Measurements from ENCODE around the gene PLTP.
A peak's percentile ranks its signal among the peaks of the same experiment; 100 is the strongest.
"Not testable (repeated sequence)": the region's sequence is repeated elsewhere in the genome, so short reads cannot be mapped to it uniquely, and the experiment has no call there.

PLTP gene

GRCh38 chr20:45919542-45920399 is 7.8 kb upstream of the PLTP start:
- peak; percentile 54 for DNase-seq

DNA sequence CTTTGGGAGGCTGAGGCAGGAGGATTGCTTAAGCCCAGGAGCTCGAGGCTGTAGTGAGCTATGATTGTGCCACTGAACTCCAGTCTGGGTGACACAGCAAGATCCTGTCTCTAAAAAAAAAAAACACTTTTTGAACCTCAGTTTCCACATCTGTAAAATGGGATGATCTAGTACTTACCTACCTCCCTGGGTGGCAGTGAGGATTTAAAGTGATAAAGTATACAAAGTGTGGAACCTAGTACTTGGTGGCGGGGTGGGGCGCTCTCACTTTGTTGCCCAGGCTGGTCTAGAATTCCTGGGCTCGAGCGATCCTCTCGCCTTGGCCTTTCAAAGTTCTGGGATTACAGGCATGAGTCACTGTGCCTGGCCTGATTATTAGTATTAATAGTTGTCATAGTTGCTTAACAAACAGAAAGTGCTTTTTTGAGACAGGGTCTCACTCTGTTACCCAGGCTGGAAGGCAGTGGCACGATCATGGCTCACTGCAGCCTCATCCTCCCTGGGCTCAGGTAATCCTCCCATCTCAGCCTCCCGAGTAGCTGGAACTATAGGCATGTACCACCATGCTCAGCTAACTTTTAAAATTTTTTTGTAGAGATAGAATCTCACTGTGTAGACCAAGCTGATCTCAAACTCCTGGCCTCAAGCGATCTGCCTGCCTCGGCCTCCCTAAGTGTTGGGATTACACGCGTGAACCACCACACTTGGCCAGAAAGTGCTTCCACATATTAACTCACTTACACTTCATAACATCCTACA is 7.0 kb upstream of the PLTP start:
- no peak for DNase-seq

GRCh38 chr20:45918182-45918737 is 6.3 kb upstream of the PLTP start:
- DNase-seq: no peak

DNA sequence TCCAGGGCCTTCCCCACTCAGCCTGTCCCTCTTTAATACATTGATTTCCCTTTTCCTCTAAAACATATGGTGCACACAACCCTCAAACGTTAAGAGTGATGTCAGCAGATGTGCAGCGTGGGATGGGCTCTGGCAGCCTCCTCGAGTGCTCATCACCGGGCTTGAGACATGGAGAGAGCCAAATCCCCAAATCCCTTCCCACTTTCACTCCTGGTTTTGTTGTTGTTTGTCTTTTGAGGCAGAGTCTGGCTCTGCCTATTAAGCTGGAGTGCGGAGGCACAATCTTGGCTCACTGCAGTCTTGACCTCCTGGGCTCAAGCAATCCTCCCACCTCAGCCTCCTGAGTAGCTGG is 5.8 kb upstream of the PLTP start:
- DNase-seq: no peak

GRCh38 chr20:45913116-45913515 is 1.2 kb upstream of the PLTP start:
- no peak for DNase-seq

DNA sequence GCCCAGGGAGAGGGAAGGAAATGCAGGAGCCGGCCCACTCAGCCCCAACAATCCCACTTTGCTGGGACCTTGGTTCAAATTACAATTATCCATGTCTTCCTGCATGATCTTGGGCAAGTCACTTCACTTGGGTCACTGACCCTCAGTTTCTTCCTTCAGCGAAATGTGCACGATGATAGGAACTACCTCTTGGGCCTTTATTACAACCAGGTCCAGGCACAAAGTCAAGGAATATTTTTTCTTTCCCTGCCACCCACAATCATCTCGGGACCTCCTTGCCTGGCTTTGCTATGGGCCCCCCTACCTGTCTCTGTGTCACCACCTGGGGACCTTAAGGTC is 358 bp upstream of the PLTP start:
- DNase-seq: no peak

GRCh38 chr20:45910670-45911485 is 1.1 kb downstream of the PLTP start:
- DNase-seq: peak; percentile 97

DNA sequence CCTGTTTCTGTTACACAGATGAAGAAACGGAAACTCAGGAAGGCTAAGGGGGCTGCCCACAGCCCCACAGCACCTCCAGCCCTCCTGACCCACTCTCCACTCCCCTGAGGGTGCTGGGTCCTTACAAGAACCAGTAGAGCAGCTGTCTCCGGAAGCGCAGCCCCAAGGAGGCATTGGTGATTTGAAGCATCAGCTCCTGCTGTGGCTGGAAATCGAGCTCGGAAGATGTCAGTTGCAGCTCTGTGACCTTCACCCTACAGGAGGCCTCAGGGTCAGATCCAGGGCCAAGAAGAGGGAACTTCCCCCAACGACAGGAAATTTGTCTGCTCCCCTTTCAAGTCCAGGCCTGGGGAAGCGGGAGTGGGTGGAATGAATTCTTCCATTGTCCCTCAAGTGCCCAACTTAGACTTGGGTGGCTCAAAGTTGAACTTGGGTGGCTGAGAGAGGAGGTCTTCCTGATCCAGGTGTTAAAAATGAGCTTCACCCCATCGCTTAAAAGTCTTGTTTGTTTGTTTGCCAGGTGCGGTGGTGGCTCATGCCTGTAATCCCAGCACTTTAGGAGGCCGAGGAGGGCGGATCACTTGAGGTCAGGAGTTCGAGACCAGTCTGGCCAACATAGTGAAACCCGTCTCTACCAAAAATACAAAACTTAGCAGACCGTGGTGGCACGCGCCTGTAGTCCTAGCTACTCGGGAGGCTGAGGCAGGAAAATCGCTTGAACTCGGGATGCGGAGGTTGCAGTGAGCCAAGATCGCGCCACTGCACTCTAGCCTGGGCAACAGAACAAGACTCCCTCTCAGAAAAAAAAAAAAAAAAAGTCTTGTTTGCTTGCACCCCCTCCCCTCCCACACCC is 1.9 kb downstream of the PLTP start:
- DNase-seq: no peak

DNA sequence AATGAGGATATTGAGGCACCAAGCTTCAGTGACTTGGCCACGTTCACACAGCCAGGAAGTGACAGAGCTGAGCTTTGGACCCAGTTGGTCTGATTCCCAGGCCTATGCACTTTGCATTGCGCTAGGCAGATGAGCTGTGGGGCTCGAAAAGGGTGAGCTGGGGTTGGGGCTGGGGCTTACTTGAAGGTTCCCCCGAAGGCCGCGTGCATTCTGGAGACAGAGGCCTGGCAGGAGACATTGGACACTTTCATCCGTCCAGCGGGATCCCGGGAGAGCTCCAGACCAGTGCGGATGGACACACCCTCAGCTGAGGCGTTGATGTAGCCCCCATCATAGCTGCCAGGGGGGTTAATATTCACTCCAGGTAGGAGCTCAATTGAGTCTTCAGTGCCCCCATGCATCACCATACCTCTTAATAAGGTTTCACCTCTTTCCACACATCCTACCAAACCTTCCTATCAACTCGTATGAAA is 2.6 kb downstream of the PLTP start:
- DNase-seq: no peak

DNA sequence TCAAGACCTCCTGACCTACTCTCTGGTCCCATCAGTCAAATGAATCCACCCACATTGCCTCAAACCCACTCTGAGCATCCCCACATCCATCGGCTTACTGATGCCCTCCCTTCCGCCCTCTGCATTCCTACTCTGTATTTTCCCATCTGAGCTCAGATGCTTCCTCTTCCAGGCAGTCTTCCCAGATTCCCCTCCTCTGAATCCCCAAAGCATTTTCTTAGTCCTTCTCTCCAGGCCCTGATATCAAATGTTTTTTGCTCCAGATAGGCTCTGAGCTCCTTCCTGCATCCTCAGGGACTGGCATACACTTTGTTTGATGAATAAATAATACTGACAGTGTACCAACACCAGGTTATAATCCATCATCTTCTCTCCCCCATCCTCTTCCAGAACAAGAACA is 3.9 kb downstream of the PLTP start:
- DNase-seq: no peak

DNA sequence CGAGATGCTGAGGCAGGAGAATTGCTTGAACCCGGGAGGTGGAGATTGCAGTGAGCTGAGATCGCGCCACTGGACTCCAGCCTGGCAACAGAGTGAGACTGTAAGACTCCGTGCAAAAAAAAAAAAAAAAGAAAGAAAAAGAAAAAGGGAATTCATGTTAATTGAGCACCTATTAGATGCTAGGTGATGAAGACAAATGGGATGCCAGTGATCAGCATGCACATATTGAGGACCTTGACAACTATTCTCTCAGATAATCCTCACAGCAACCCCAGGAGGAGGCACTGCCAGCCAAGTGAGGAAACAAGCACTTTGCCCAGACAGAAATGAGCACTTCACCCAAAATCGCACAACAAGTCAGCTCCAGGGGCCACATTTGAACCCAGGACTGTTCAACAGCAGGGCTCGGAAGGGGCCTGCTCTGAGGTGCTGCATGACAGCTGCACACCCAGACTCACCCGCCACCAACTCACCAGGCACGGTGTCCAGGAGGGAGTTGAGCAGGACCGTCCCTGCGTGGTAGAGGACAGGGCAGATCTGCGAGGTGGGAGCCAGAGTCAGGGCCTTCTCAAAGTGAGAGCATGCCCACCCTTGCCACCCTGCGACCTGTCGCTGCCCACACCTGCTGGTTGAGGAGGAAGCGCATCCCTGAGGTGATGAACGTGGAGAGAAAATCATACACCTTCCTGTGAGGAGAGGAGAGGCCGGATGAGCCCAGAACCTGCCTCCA is 4.6 kb downstream of the PLTP start:
- DNase-seq: no peak

DNA sequence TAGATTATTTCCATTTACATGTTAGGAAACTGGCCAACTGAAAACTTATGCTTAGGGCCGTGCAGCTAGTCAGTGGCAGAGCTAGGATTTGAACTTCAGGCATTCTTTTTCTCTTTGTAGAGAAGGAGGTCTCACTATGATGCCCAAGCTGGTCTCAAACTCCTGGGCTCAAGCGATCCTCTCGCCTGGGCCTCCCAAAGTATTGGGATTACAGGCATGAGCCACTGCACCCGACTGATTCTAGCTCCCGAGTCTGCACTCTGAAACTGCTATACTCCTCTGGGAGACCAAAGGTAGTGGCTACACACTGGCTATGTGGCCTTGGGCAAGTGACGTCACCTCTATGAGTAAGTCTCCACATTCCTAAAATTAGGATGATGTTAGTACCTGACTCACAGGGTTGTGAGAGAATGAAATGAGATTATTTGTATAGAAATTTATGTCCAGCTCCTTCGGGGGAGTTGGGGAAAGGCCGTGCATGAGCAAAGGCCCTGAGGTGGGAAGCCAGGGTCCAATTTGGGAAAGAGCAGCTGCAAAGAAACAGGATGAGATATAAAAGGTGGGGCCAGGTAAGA is 6.4 kb downstream of the PLTP start:
- no peak for DNase-seq

DNA sequence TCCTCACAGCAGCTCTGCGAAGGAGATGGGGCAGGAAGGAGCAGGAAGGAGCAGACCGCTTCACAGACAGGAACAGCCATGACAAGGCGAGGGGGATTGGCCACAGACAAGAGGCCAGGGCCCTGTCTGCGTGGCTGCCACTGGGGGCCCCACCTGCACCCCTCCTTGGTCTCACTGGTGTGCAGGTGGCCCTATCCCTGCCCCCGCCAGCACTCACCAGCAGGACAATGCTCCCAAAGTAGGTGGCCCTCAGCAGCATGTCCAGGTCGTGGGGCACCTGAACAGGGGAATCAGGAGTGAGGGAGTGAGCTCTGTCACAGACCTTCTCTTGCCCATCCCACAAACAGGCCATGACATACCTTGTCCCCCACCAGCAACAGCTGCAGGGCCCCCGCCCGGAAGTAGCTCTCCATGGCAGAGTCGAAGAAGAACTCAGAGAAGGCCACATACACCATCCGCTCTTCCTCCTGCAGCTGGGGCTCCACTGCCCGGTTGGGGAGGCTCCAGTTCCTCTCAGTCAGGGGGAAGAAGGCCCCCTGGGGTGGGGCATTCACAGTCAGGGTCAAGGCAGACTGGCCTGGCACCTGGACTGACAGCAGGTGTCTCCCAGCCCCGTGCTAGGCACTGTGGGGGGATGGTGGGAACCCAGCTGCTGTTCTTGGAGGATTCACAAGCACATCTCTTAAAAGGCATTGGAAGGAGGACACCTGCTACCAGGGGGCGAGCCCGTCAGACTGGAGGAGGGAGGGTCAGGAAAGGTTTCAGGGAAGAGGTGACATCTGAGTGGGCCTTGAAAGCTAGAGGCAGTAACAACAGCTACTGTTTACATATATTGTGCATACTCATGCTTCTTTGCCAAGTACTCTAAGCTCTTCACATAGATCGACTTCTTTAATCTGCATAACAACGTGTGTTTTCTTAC is 7.1 kb downstream of the PLTP start:
- no peak for DNase-seq

GRCh38 chr20:45902199-45902701 is 9.7 kb downstream of the PLTP start:
- DNase-seq: no peak

DNA sequence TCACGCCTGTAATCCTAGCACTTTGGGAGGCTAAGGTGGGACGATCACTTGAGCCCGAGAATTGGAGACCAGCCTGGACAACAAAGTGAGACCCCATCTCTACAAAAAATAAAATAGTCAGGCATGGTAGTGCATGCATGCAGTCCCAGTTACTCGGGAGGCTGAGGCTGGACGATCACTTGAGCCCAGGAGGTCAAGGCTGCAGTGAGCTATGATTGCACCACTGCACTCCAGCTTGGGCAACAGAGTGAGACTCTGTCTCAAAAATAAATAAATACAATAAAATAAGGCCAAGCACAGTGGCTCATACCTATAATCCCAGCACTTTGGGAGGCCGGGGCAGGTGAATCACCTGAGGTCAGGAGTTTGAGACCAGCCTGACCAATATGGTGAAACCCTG is 10.6 kb downstream of the PLTP start:
- not testable (repeated sequence) for DNase-seq

- no peak for DNase-seq
Measured at GRCh38 chr20:45899046-45899835, 12.7 kb downstream of the PLTP start.

DNA sequence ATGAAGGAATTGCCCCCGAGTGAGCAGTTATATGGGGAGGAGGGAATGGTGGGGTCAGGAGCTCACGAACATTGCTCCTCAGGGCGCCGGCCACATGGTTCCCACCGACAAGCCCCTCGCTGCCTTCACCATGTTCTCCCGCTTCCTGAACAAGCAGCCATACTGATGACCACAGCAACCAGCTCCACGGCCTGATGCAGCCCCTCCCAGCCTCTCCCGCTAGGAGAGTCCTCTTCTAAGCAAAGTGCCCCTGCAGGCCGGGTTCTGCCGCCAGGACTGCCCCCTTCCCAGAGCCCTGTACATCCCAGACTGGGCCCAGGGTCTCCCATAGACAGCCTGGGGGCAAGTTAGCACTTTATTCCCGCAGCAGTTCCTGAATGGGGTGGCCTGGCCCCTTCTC is 13.7 kb downstream of the PLTP start:
- DNase-seq: no peak

GRCh38 chr20:45897692-45898091 is 14.3 kb downstream of the PLTP start:
- DNase-seq: no peak

DNA sequence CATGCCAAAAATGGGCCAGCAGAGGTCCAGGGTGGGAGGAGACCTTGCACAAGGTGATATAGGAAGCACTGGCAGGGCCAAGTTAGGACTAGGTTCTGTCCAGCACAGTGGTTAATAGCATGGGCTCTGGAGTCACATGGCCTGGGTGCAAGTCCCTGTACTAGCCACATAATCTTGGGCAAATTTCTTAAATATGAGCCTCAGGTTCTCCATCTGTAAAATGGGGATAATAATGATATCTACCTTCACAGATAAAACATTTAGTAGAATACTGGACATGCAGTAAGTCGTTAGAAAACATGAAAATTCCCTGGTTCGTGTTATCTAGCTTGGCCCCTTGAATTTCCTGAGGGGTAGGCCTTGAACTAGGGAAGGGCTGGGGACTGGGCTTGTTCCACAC is 14.7 kb downstream of the PLTP start:
- DNase-seq: no peak

All from NCI-H69 (cell line).